Choroid plexus epithelial cell (primary cell): ENCODE results near the gene GNG12.

Source experiments
- DNase-seq: peaks from one replicate; pipeline ENCODE4 v3.0.0-alpha.2; 2010; ENCODE audit warnings: low read depth
- H3K4me3 ChIP-seq: 2 replicates; pipeline ENCODE4 v1.5.1; 2011; ENCODE audit warnings: low read depth, mild to moderate bottlenecking, control low read depth, low read length, moderate library complexity
- CTCF ChIP-seq: conservative IDR thresholded peaks from 2 replicates; pipeline ENCODE4 v1.5.1; 2011; ENCODE audit warnings: low read depth, mild to moderate bottlenecking, control low read depth, inconsistent platforms, low read length, moderate library complexity

The GNG12 gene

GRCh38 chr1:67843746-67844145 is 10.5 kb upstream of the GNG12 start:
- no peak for TF ChIP-seq CTCF
- DNase-seq = no peak
- no peak overlapping the region for H3K4me3 ChIP-seq

GRCh38 chr1:67843331-67843730 is 10.1 kb upstream of the GNG12 start:
- TF ChIP-seq CTCF = no peak
- H3K4me3 ChIP-seq = no peak overlapping the region
- peak; percentile 19 for DNase-seq

- DNase-seq = peak; percentile 94
- H3K4me3 ChIP-seq = no peak overlapping the region
- TF ChIP-seq CTCF = no peak
Measured at GRCh38 chr1:67840449-67840848, 7.2 kb upstream of the GNG12 start.

GRCh38 chr1:67839826-67840225 is 6.6 kb upstream of the GNG12 start:
- TF ChIP-seq CTCF = no peak
- H3K4me3 ChIP-seq = no peak overlapping the region
- DNase-seq = no peak

- DNase-seq = peak; percentile 23
Measured at GRCh38 chr1:67838180-67838910, 5.1 kb upstream of the GNG12 start.

GRCh38 chr1:67836769-67837168 is 3.5 kb upstream of the GNG12 start:
- no peak for DNase-seq
- no peak for TF ChIP-seq CTCF
- no peak overlapping the region for H3K4me3 ChIP-seq

More at GRCh38 chr1:67838180-67838910, 5.1 kb upstream of the GNG12 start:
- TF ChIP-seq CTCF = no peak
- H3K4me3 ChIP-seq = no peak overlapping the region
